Subcutaneous adipose tissue (tissue), 4 donors: Measurements from ENCODE around the gene ZZZ3. TPM values are rescaled to one million over a fixed set of nuclear protein-coding genes. Genes with fewer than 3 reads are reported as not detected.

Experiments used
- total RNA-seq, 4 donors: library from RNA; depleted of rRNA; stranded (reverse); fragments of >200 nt; gene quantifications; one replicate each; pipeline ENCODE4 v1.1.0, GENCODE V29; 2016
- TF ChIP-seq, protein P1 (sequence below): fragments of 450-650 bp; IDR thresholded peaks from one replicate; pipeline ENCODE4 v1.5.1; 2016; ENCODE audit warnings: low read depth, mild to moderate bottlenecking, control low read depth, antibody characterized with exemption, moderate library complexity

ZZZ3 gene
- total RNA-seq: 10 to 100 TPM; 45.7 to 57.7 (median 53.0) TPM

DNA sequence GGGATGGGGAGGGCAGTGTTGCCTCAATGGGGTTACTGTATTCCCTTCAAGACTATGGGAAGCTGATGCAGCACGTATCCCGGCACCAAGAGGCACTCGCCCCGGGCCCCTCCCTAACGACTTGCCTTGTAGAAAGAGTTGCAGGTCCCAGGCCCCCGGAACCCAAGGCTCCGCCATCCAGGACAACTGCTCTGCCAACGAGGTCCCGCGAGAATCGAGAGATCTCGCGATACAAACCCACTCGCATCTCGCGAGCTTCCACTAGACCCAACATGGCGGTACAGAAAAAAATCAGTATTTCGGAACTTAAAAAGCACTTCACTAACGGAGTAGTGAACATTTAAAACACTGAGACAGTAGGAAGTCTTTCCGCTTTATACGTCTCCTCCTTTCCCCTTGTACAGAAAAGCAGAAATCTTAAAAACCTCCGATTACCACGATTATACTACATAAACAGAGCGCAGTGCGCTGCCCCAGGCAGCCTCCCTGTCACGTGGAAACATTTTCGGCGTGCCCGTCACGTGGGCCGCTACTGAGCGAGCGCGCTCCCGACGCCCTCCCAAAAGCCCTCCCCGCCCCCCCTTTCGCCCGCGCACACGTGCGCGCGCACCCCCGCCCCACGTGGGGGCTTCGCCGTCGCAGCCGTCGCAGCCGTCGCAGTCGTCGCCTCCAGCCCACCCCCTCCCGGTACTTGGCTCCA, at the start of gene ZZZ3:
Gene ZZZ3 (minus strand): TSS at position 199 of the 700 bp plus-strand sequence. CDS start 49,304 bp downstream, outside the sequence.
- TF ChIP-seq, protein P1, sequence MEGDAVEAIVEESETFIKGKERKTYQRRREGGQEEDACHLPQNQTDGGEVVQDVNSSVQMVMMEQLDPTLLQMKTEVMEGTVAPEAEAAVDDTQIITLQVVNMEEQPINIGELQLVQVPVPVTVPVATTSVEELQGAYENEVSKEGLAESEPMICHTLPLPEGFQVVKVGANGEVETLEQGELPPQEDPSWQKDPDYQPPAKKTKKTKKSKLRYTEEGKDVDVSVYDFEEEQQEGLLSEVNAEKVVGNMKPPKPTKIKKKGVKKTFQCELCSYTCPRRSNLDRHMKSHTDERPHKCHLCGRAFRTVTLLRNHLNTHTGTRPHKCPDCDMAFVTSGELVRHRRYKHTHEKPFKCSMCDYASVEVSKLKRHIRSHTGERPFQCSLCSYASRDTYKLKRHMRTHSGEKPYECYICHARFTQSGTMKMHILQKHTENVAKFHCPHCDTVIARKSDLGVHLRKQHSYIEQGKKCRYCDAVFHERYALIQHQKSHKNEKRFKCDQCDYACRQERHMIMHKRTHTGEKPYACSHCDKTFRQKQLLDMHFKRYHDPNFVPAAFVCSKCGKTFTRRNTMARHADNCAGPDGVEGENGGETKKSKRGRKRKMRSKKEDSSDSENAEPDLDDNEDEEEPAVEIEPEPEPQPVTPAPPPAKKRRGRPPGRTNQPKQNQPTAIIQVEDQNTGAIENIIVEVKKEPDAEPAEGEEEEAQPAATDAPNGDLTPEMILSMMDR: no peak

DNA sequence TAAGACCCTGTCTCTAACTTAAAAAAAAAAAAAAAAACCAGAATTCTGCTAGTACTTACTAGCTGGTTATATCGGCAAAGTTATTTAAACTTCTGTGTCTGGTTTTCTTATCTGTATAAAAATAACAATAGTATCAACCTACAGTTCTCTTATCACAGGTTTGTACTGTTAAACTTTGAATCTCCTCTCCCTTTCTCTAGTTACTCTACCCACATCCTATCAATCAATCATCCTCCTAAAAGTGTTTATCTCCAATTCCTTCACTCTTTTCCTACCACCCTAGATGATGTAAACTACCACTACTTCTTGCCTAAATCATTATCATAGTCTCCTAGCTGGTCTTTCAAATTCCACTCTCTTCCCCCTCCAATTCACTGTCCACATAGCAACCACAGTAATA, 49.6 kb upstream of the ZZZ3 start:
- TF ChIP-seq, protein P1: no peak

DNA sequence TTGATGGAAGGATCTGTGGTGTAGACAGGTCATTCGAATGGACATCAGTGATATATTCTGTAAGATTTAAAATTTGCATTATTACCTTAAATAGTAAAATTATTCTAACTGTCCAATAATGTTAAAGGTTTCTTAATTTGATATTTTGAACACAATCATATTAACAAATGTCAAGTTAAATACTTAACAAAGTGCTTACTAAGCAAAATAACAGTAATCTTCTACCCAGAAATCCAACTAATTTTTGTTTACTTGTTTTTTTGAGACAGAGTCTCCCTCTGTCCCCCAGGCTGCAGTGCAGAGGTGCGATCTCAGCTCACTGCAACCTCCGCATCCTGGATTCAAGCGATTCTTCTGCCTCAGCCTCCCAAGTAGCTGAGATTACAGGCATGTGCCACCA, 43.2 kb upstream of the ZZZ3 start:
- TF ChIP-seq, protein P1: no peak

DNA sequence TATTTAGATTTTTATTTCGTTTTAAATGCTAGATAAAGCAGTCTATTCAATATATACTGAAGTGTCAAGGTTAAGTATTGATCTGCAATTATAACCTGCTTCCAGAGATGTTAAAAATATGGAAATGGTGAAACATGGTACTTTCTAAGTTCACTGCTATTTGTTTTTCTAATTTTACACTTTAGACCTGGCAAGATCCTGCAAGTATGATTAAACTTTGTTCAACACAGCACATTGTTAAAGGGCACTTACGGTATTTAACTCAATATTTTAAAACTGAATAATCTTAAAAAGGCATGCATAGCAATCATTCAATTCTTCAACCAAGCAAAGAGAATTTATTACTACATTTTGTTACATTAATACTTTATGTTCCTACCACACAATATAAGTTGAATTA, 35.7 kb upstream of the ZZZ3 start:
- TF ChIP-seq, protein P1: no peak

DNA sequence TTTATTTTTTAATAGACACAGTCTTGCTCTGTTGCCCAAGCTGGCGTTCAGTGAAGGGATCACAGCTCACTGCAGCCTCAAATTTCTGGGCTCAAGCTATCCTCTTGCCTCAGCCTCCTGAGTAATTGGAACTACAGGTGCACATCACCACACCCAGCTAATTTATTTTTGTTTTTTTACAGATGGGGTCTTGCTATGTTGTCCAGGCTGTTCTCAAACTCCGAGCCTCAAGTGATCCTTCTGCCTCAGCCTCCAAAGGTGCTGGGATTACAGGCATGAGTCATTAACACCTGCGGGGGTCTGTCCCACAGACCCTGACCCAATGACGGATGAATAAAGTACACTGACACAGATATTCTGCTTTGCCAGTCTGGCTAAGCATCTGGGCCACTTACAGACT, 33.6 kb upstream of the ZZZ3 start:
- TF ChIP-seq, protein P1: no peak

DNA sequence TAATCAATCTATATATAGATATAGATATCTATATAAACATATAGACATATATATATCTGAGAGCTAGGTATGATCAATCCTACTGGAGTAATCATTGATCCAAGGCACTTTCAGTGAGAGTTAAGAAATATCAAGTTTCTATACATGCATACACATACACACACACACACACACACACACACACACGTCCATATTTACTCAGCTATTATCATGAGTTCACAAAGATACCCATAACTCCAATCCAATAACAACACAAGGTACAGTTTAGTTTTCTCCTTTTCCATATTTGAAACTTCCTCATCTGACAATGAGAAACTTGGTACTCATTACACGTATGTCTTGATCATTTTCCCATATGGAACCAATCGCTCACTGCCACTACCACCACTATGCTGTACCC, 27.3 kb upstream of the ZZZ3 start:
- TF ChIP-seq, protein P1: no peak

DNA sequence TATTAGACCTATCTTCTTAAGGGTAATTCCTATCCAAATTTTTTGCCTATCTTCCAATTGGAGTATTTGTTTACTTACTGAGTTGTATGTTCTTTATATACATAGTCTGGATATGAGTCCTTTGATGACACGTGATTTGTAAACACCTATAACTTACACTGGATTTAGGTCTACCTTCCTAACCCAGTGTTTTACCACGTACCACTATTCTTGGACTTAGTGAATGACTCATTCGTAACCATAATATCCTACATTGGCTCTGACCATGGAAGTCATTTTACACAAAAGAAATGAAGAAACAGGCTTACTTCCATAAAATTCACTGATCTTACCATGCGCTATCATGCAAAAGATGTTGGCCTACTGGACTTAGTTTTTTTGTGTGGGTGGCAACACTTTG, 23.9 kb upstream of the ZZZ3 start:
- TF ChIP-seq, protein P1: no peak
